ENCODE data around the gene RPP40. TPM values are rescaled to one million over a fixed set of nuclear protein-coding genes. Genes with fewer than 3 reads are reported as not detected.

Gene RPP40
- total RNA-seq, 2 donors from 2014 or later, result 8.4 to 9.0 TPM

DNA sequence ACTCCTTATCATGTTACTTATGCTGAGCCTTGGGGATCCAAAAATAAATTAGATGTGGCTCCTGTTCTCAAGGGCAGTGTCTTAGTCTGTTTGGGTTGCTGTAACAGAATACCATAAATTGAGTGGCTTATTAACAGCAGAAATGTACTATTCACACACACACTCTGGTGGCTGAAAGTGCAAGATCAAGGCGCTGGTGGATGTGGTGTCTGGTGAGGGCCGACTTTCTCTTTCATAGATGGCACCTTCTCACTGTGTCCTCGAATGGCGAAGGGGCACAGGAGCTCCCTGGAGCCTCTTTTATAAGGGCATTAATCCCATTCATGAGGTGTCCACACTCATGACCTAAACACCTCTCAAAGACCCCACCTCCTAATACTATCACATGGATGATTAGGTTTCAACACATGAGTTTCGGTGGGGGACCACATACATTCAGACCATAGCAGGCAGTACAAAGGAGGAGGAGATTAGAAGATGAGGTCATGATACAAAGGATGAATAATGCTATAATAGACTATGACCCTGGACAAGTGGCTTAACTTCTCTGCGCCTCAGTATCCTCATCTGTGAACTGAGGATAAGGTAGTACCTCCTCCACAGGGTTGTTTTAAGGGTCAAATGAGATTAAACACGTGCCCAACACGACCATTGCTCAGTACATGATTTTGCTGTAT, 34.1 kb downstream of the RPP40 start:
- H3K27me3 ChIP-seq (ENCODE audit: control insufficient read depth, insufficient read depth, low read length, poor library complexity, severe bottlenecking), result no peaks in the 10 kb centered on the region
- H3K4me3 ChIP-seq (ENCODE audit: low read length), result no peak overlapping the region
- Mint-ChIP-seq H3K27ac (no peak overlapping the region), H3K4me1 (peaks cover 8% of the 10 kb centered on the region), H3K9me3 (no peaks in the 10 kb centered on the region), H3K4me3 (no peak overlapping the region), H3K36me3 (ENCODE audit: low read depth) (no peaks in the 10 kb centered on the region), H3K27me3 (ENCODE audit: insufficient read depth) (peaks cover 2% of the 10 kb centered on the region)
- WGBS, 2 experiments (ENCODE audit: insufficient coverage in 1 of 2, insufficient read length in 1 of 2), result 89 to 94% methylated on average over 6 to 8 of the region's 8 CpGs
- no peak overlapping the region for H3K27ac ChIP-seq (ENCODE audit: low read depth, low read length)
- H3K36me3 ChIP-seq (ENCODE audit: control insufficient read depth, insufficient read depth, low read length), result no peaks in the 10 kb centered on the region
- no peaks in the 10 kb centered on the region for H3K9me3 ChIP-seq (ENCODE audit: control insufficient read depth, low read length)
- no peak overlapping the region for H3K9ac ChIP-seq (ENCODE audit: extremely low read depth, low read length, poor library complexity, severe bottlenecking)
- H3K4me1 ChIP-seq (ENCODE audit: control insufficient read depth, insufficient read depth, low read length), result peaks cover 7% of the 10 kb centered on the region
- TF ChIP-seq CTCF (conservative IDR thresholded peaks at IDR 0.05), result no peak
- no peak for DNase-seq

GRCh38 chr6:4967301-4968030, 36.4 kb downstream of the RPP40 start:
- DNase-seq, result no peak
- peaks cover 3% of the 10 kb centered on the region for H3K27me3 Mint-ChIP-seq (ENCODE audit: insufficient read depth)
- H3K27ac Mint-ChIP-seq, result no peak overlapping the region
- peaks cover 7% of the 10 kb centered on the region for H3K4me1 Mint-ChIP-seq
- no peaks in the 10 kb centered on the region for H3K9me3 ChIP-seq (ENCODE audit: control insufficient read depth, low read length)
- H3K4me3 Mint-ChIP-seq, result no peak overlapping the region
- no peak overlapping the region for H3K9ac ChIP-seq (ENCODE audit: extremely low read depth, low read length, poor library complexity, severe bottlenecking)
- H3K36me3 Mint-ChIP-seq (ENCODE audit: low read depth), result no peaks in the 10 kb centered on the region
- no peak overlapping the region for H3K4me3 ChIP-seq (ENCODE audit: low read length)
- H3K9me3 Mint-ChIP-seq, result no peaks in the 10 kb centered on the region
- no peak overlapping the region for H3K27ac ChIP-seq (ENCODE audit: low read depth, low read length)
- 85 to 100% methylated on average over 1 to 4 of the region's 5 CpGs for WGBS, 2 experiments (ENCODE audit: insufficient coverage in 1 of 2, insufficient read length in 1 of 2)
- H3K4me1 ChIP-seq (ENCODE audit: control insufficient read depth, insufficient read depth, low read length), result no peaks in the 10 kb centered on the region
- no peaks in the 10 kb centered on the region for H3K36me3 ChIP-seq (ENCODE audit: control insufficient read depth, insufficient read depth, low read length)
- TF ChIP-seq CTCF (conservative IDR thresholded peaks at IDR 0.05), result no peak
- H3K27me3 ChIP-seq (ENCODE audit: control insufficient read depth, insufficient read depth, low read length, poor library complexity, severe bottlenecking), result no peaks in the 10 kb centered on the region

DNA sequence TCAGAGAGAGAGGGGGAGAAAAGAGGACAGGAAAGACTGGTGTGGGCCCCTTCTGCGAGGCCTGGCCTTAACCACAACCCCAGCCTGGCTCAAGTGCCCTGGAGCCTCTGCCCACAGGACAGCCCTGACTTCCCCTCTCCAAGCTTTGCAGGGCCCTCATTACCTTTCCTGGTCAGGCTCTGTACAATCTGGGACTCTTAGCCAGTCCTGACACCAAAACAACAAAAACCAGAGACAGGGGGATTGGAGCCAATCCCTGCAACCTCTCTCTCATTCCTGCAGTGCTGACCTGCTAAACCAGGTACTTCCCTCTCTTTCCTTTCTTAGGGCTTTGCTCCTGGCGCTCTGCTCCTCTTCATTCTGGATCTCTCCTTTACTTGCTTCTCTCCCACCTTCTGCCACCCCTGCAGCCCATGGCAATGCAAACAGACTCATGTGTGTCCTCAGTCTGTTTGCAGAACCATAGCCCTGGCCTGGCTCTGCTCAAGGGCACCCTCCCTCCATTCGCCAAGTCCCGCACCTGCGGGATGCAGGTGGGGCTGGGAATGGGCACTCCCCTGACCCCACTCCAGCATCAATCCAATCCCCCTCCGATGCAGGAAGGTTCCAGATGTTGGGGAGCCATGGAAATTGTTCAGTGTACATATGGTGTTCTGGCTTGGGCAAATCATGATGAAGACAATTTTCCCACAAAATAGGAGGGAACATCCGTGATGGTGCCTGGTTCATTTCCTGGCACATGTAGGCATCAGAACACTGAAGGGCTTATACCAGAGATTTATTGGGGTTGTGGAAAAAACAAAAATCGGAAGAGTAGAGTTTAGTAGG, 38.1 kb downstream of the RPP40 start:
- no peak overlapping the region for H3K4me3 Mint-ChIP-seq
- Histone ChIP-seq H3K9me3 (ENCODE audit: control insufficient read depth, low read length) (no peaks in the 10 kb centered on the region), H3K4me3 (ENCODE audit: low read length) (no peak overlapping the region), H3K27me3 (ENCODE audit: control insufficient read depth, insufficient read depth, low read length, poor library complexity, severe bottlenecking) (no peaks in the 10 kb centered on the region), H3K36me3 (ENCODE audit: control insufficient read depth, insufficient read depth, low read length) (no peaks in the 10 kb centered on the region), H3K4me1 (ENCODE audit: control insufficient read depth, insufficient read depth, low read length) (no peaks in the 10 kb centered on the region), H3K9ac (ENCODE audit: extremely low read depth, low read length, poor library complexity, severe bottlenecking) (no peak overlapping the region), H3K27ac (ENCODE audit: low read depth, low read length) (no peak overlapping the region)
- 93 to 100% methylated on average over 2 to 7 of the region's 8 CpGs for WGBS, 2 experiments (ENCODE audit: insufficient coverage in 1 of 2, insufficient read length in 1 of 2)
- peaks cover 7% of the 10 kb centered on the region for H3K4me1 Mint-ChIP-seq
- no peak overlapping the region for H3K27ac Mint-ChIP-seq
- no peak for TF ChIP-seq CTCF (conservative IDR thresholded peaks at IDR 0.05)
- H3K9me3 Mint-ChIP-seq, result no peaks in the 10 kb centered on the region
- peaks cover 3% of the 10 kb centered on the region for H3K27me3 Mint-ChIP-seq (ENCODE audit: insufficient read depth)
- DNase-seq, result no peak
- H3K36me3 Mint-ChIP-seq (ENCODE audit: low read depth), result no peaks in the 10 kb centered on the region
